ENCODE results near the gene GBA3. TPM values are rescaled to one million over a fixed set of nuclear protein-coding genes. Genes with fewer than 3 reads are reported as not detected.

GBA3 gene
- total RNA-seq, 1 experiment from 2014 or later = 0.11 TPM

DNA sequence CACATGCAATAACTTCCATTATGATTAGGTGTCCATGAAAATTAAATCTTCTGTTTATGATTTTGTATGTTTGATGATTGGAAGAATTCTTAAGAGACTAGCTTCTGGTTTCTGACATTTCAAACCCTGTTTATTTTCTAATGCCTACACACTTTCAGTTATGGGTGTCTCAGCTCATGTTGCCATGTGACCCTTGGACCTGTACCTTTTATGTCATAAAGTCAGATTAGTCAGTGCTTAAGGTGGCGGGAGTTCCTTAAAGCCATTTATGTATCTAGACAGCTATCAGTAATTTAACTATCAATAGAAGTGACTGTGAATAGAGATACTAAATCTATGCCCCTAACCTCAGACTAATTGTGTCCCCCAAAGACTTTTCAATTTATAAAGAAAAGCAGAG is 155.6 kb downstream of the GBA3 start:
- no peak for DNase-seq (ENCODE audit: low read depth, low spot score)
- in situ Hi-C loops (cut with HindIII; ENCODE audit: low pct_unique_long_range_greater_than_20kb, low sequenced_read_pairs) = no loop called here

DNA sequence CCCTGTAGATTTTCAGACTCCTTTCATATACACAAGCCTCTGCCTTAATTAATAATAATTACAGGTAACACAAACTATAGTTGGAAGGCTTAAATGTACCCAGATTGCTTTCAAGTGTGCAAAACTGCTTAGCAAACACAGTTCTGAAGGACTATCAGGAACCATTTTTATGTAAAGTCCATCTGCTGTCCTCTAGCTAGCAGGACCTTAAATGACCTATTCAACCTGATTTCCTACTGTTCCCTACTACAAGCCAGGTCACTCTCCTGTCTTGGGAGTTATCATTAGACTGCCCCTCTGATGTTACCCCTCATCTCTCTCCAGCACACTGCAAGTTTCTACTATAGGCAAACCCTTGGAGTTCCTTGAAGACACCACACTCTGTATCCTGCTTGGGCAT is 157.3 kb downstream of the GBA3 start:
- DNase-seq (ENCODE audit: low read depth, low spot score) = no peak
- in situ Hi-C loops (cut with HindIII; ENCODE audit: low pct_unique_long_range_greater_than_20kb, low sequenced_read_pairs) = no loop called here

DNA sequence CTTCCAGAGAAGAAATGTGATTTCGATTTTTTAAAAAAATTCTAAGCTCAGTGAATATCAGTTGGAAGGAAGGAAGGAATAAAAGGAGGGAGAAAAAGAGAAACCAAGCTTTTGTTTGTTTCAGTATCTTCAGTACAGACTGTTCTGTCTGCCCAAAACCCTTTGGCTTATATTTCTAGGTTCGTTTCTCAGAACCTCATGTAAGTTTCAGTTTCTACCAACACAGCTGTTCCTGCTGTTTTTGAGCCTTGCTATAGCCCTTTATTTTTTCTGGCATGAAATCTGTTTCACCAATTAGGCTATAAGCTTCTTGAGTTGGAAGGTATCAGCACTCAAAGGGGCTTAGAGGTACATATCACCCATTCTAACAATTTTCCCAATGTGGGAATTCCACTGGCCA is 157.9 kb downstream of the GBA3 start:
- in situ Hi-C loops (cut with HindIII; ENCODE audit: low pct_unique_long_range_greater_than_20kb, low sequenced_read_pairs) = no loop called here
- no peak for DNase-seq (ENCODE audit: low read depth, low spot score)

DNA sequence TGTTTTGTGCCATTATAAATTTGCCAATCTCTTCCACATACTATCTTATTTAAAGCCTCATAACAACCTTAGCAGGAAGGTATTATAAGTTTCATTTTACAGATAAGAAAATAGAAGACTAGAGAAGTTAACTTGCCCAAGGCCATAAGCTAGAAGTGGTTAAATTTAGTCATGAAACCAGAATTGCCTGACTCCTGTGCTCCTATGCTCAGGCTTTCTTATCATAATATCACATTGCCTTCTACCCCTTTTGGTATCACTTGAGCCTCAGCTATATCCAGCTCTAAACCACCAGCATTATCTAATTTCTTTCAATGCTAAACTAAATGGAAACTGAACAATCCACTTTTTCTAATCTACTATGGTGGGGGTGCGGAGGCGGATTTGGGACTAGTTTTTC is 164.7 kb downstream of the GBA3 start:
- in situ Hi-C loops (cut with HindIII; ENCODE audit: low pct_unique_long_range_greater_than_20kb, low sequenced_read_pairs) = no loop called here
- DNase-seq (ENCODE audit: low read depth, low spot score) = no peak

DNA sequence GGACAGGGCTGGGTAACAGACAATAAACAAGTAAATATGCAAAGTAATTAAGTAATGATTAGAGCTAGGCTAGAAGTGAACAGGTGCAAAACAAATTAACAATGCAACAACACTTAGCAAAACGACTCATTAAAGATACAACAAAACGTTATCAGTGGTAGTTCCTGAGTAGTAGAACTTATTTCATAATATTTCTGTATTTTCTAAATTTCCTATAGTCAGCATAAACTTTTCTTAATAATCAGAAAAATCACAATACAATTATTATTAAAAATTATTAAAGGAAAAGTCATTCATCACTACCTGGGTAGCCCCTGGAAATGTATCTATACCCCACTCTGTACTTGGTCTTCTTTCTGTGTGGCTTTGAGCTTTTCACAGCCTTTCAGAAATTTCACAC is 166.6 kb downstream of the GBA3 start:
- no peak for DNase-seq (ENCODE audit: low read depth, low spot score)
- in situ Hi-C loops (cut with HindIII; ENCODE audit: low pct_unique_long_range_greater_than_20kb, low sequenced_read_pairs) = no loop called here

Other genes with a start within 250 kb of the GBA3 start
- gene ADGRA3, start 176.9 kb upstream of the GBA3 start, total RNA-seq (2014; rRNA removed; shearing (Covaris generic)) = 50.8 and 52.5 TPM in 2 replicates